Stomach (tissue), 9 donors: ENCODE results near the gene IAPP. TPM values are rescaled to one million over a fixed set of nuclear protein-coding genes. Genes with fewer than 3 reads are reported as not detected.
"Not testable (repeated sequence)": the region's sequence is repeated elsewhere in the genome, so short reads cannot be mapped to it uniquely, and the experiment has no call there.

ENCODE experiments used
- DNase-seq, 2 donors: peaks; one replicate each; pipeline versions ENCODE4 v3.0.0 to v3.0.0-alpha.2; 2013 to 2019
- H3K27ac ChIP-seq, 5 donors: fragments of 200-600 bp in 4 of 5; sonication (generic) in 4 of 5; one replicate each; pipeline ENCODE4 v1.5.1; 2013 to 2019; ENCODE audit warnings: mild to moderate bottlenecking in 1 of 5, moderate library complexity in 1 of 5
- H3K27me3 ChIP-seq, 3 donors: fragments of 200-600 bp; sonication (generic); one replicate each; pipeline ENCODE4 v1.5.1; 2017 to 2019; ENCODE audit warnings: mixed run types in 1 of 3
- H3K36me3 ChIP-seq, 4 donors: fragments of 200-600 bp; sonication (generic); 1 replicate in 3 of 4; 2 replicates in 1 of 4; pipeline ENCODE4 v1.5.1; 2016 to 2019
- H3K4me1 ChIP-seq, 4 donors: fragments of 200-600 bp; sonication (generic); one replicate each; pipeline ENCODE4 v1.5.1; 2016 to 2019
- H3K4me3 ChIP-seq, 4 donors: fragments of 200-600 bp; sonication (generic) in 3 of 4; one replicate each; pipeline ENCODE4 v1.5.1; 2016 to 2019; ENCODE audit warnings: mild to moderate bottlenecking in 1 of 4
- H3K9me3 ChIP-seq, 4 donors: fragments of 200-600 bp; sonication (generic); one replicate each; pipeline ENCODE4 v1.5.1; 2016 to 2019
- CTCF ChIP-seq, 7 experiments: fragments of 450-650 bp in 4 of 7; fragments of 200-600 bp in 3 of 7; sonication (generic) in 3 of 7; IDR thresholded peaks; one replicate each; pipeline ENCODE4 v1.5.1; 2016 to 2019; ENCODE audit warnings: antibody characterized with exemption in 7 of 7, control low read depth in 2 of 7, mild to moderate bottlenecking in 1 of 7
- EP300 ChIP-seq: sonication (generic); formaldehyde crosslinking; IDR thresholded peaks from one replicate; pipeline ENCODE4 v1.6.1; 2017; ENCODE audit warnings: antibody characterized with exemption
- POLR2A ChIP-seq, 4 donors: fragments of 450-650 bp; IDR thresholded peaks; one replicate each; pipeline ENCODE4 v1.6.1; 2016; ENCODE audit warnings: antibody characterized with exemption in 4 of 4, control low read depth in 2 of 4, mild to moderate bottlenecking in 1 of 4, moderate library complexity in 1 of 4
- POLR2AphosphoS5 ChIP-seq, 3 donors: sonication (generic); formaldehyde crosslinking; IDR thresholded peaks; one replicate each; pipeline ENCODE4 v1.6.1; 2016; ENCODE audit warnings: antibody characterized with exemption in 3 of 3
- WGBS, 5 donors: extraction: QIAGEN DNeasy Blood & Tissue Kit in 3 of 5; methylation state at CpG; one replicate each; pipeline versions ENCODE4 v1.1.5 to v1.1.7; 2013 to 2018; 5-methylcytosine and 5-hydroxymethylcytosine counted together
- intact Hi-C: fragments of 100-400 bp; cut with DNase I; formaldehyde crosslinking; loops from one replicate; pipeline ENCODE4 v1.15.1; 2023; ENCODE audit warnings: low total_unique reads
- polyA plus RNA-seq, 3 donors: library from polyadenylated mRNA; stranded (reverse); fragments of 200-250 nt; gene quantifications; one replicate each; pipeline ENCODE4 v1.2.3, GENCODE V29; 2013
- total RNA-seq, 5 donors: library from RNA; depleted of rRNA; stranded (reverse); fragments of >200 nt; gene quantifications; one replicate each; pipeline versions ENCODE4 v1.1.0 to v1.2.3, GENCODE V29; 2014 to 2016
- donor health status: healthy with polysubstance abuse.
- donor health status: Bipolar disorder and iron deficiency.
- donor health status: healthy.

The IAPP gene
- total and polyA plus RNA-seq, 8 donors, result 0.15 to 1.2 TPM; not detected in 6

GRCh38 chr12:21387174-21387573 is 14.5 kb downstream of the IAPP start:
- no peaks in the 10 kb centered on the region for H3K36me3 ChIP-seq
- H3K9me3 ChIP-seq, result no peaks in the 10 kb centered on the region
- TF ChIP-seq POLR2AphosphoS5 (IDR thresholded peaks at IDR 0.05) (no peak), POLR2A (IDR thresholded peaks at IDR 0.05) (no peak), CTCF (IDR thresholded peaks at IDR 0.05) (no peak), EP300 (no peak)
- no peak for DNase-seq
- H3K4me3 ChIP-seq, result no peak overlapping the region
- 86 to 96% (median 94%) methylated on average over 2 to 3 of the region's 3 CpGs for WGBS, 5 donors
- no peak overlapping the region for H3K27ac ChIP-seq
- no peaks in the 10 kb centered on the region for H3K27me3 ChIP-seq
- intact Hi-C loops, result no loop called here
- H3K4me1 ChIP-seq, result no peaks in the 10 kb centered on the region

GRCh38 chr12:21392384-21392783 is 19.7 kb downstream of the IAPP start:
- TF ChIP-seq EP300 (no peak), POLR2AphosphoS5 (IDR thresholded peaks at IDR 0.05) (no peak), CTCF (IDR thresholded peaks at IDR 0.05) (no peak), POLR2A (IDR thresholded peaks at IDR 0.05) (no peak)
- Histone ChIP-seq H3K36me3 (no peaks in the 10 kb centered on the region), H3K27ac (no peak overlapping the region), H3K4me3 (no peak overlapping the region), H3K4me1 (no peaks in the 10 kb centered on the region), H3K9me3 (no peaks in the 10 kb centered on the region), H3K27me3 (no peaks in the 10 kb centered on the region)
- intact Hi-C loops, result no loop called here
- no peak for DNase-seq
- 10 to 23% (median 19%) methylated on average over 1 of the region's 1 CpG for WGBS, 5 donors

GRCh38 chr12:21394828-21395626 is 22.3 kb downstream of the IAPP start:
- intact Hi-C loops, H3K4me3 ChIP-seq, H3K27ac ChIP-seq, H3K27me3 ChIP-seq, H3K9me3 ChIP-seq, DNase-seq, H3K4me1 ChIP-seq, H3K36me3 ChIP-seq: not testable (repeated sequence)
- WGBS, 5 donors, result 79 to 90% (median 86%) methylated on average over 24 to 28 of the region's 28 CpGs

- no peak for DNase-seq
- Histone ChIP-seq H3K4me3 (no peak overlapping the region), H3K9me3 (no peaks in the 10 kb centered on the region), H3K27me3 (no peaks in the 10 kb centered on the region), H3K27ac (no peak overlapping the region), H3K36me3 (no peaks in the 10 kb centered on the region), H3K4me1 (no peaks in the 10 kb centered on the region)
- intact Hi-C loops, result no loop called here
- WGBS, 5 donors, result 89 to 91% (median 90%) methylated on average over 16 of the region's 16 CpGs
- TF ChIP-seq EP300 (no peak), CTCF (IDR thresholded peaks at IDR 0.05) (no peak), POLR2A (IDR thresholded peaks at IDR 0.05) (no peak), POLR2AphosphoS5 (IDR thresholded peaks at IDR 0.05) (no peak)
Observed at GRCh38 chr12:21413369-21414277, 40.9 kb downstream of the IAPP start.
